CD4-positive, CD25-positive, alpha-beta regulatory T cell (primary cell): ENCODE measurements around the gene MAPT. TPM values are rescaled to one million over a fixed set of nuclear protein-coding genes. Genes with fewer than 3 reads are reported as not detected.
A peak's percentile ranks its signal among the peaks of the same experiment; 100 is the strongest.

Source experiments
- ATAC-seq, 2 donors: fragments of 150-1000 bp; cut with Tn5 transposase; one replicate each; pipeline ENCODE4 v1.10.0; 2021; ENCODE audit warnings: low read depth in 2 of 2, moderate number of reproducible peaks in 2 of 2, moderate library complexity in 1 of 2
- DNase-seq, 3 donors: peaks; one replicate each; pipeline versions ENCODE4 v3.0.0 to v3.0.0-alpha.2; 2012 to 2022; ENCODE audit warnings: mixed read lengths in 1 of 3
- H3K27ac ChIP-seq: one replicate; pipeline ENCODE4 v1.7.0; 2013; ENCODE audit warnings: mild to moderate bottlenecking, low read length; ENCODE audit not compliant: insufficient read depth, poor library complexity, severe bottlenecking
- H3K27me3 ChIP-seq: one replicate; pipeline ENCODE4 v1.7.0; 2013; ENCODE audit warnings: low read length; ENCODE audit not compliant: control insufficient read depth, insufficient read depth
- H3K36me3 ChIP-seq: one replicate; pipeline ENCODE4 v1.7.0; 2013; ENCODE audit warnings: mild to moderate bottlenecking, low read length, moderate library complexity; ENCODE audit not compliant: control insufficient read depth, insufficient read depth
- H3K4me1 ChIP-seq: 2 replicates; pipeline ENCODE4 v1.7.0; 2013; ENCODE audit warnings: mild to moderate bottlenecking, low read length; ENCODE audit not compliant: insufficient read depth, control insufficient read depth, poor library complexity, severe bottlenecking
- H3K4me3 ChIP-seq: one replicate; pipeline ENCODE4 v1.7.0; 2013; ENCODE audit warnings: low read depth, mild to moderate bottlenecking, low read length, moderate library complexity
- H3K9me3 ChIP-seq, 2 experiments: 1 replicate in 1 of 2; 2 replicates in 1 of 2; pipeline ENCODE4 v1.7.0; 2013; ENCODE audit warnings: low read length in 2 of 2, mild to moderate bottlenecking in 1 of 2, moderate library complexity in 1 of 2; ENCODE audit not compliant: control insufficient read depth in 2 of 2
- H3K27ac Mint-ChIP-seq, 3 donors: one replicate each; pipeline ENCODE4 v1.8.0; 2020 to 2022; ENCODE audit warnings: mild to moderate bottlenecking in 3 of 3, mixed read lengths in 3 of 3, moderate library complexity in 2 of 3
- H3K27me3 Mint-ChIP-seq: one replicate; pipeline ENCODE4 v1.8.0; 2022; ENCODE audit warnings: mild to moderate bottlenecking, mixed read lengths
- H3K36me3 Mint-ChIP-seq: one replicate; pipeline ENCODE4 v1.8.0; 2020; ENCODE audit warnings: mixed read lengths
- H3K4me1 Mint-ChIP-seq, 4 donors: one replicate each; pipeline ENCODE4 v1.8.0; 2020 to 2022; ENCODE audit warnings: mixed read lengths in 4 of 4, mild to moderate bottlenecking in 1 of 4
- H3K4me3 Mint-ChIP-seq, 4 donors: one replicate each; pipeline ENCODE4 v1.8.0; 2020 to 2022; ENCODE audit warnings: mild to moderate bottlenecking in 4 of 4, mixed read lengths in 4 of 4, moderate library complexity in 3 of 4
- H3K9me3 Mint-ChIP-seq, 7 donors: one replicate each; pipeline ENCODE4 v1.8.0; 2020 to 2022; ENCODE audit warnings: mixed read lengths in 7 of 7, mild to moderate bottlenecking in 3 of 7, moderate library complexity in 2 of 7
- polyA plus RNA-seq, 4 donors: library from polyadenylated mRNA; unstranded; fragments of 300-500 nt; fragmentation: Illumina TruSeq; gene quantifications; one replicate each; pipeline ENCODE4 v1.2.3, GENCODE V29; 2021
- total RNA-seq: library from RNA; stranded (reverse); gene quantifications from one replicate; pipeline ENCODE4 v1.2.3, GENCODE V29; 2022

MAPT gene
- total and polyA plus RNA-seq, 5 donors from 2014 or later, result 0.05 to 0.69 (median 0.16) TPM; not detected in 2

DNA sequence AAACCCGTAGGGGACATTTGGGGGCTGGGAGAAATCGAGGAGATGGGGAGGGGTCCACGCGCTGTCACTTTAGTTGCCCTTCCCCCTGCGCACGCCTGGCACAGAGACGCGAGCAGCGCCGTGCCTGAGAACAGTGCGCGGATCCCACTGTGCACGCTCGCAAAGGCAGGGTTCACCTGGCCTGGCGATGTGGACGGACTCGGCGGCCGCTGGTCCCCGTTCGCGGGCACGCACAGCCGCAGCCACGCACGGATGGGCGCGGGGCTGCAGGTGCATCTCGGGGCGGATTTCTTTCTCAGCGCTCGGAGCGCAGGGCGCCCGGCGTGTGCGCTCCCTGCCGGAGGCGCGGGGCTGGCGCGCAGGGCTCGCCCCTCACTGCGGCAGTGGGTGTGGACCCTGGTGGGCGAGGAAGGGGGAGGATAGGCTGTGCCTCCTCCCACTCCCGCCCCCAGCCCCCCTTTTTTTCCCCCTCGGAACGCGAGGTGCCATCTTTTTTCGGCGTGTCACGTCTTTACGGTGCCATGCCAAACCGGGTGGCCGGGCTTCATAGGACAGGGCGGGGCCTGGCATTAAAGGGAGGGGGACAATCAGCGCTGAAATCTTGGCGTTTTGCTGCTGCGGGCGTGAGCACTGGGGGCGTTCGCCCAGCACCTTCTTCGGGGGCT, 1.1 kb downstream of the MAPT start:
- H3K27me3 Mint-ChIP-seq, result peaks cover 54% of the 10 kb centered on the region
- H3K36me3 Mint-ChIP-seq, result no peaks in the 10 kb centered on the region
- peak overlapping the region; percentile 54 for H3K4me3 ChIP-seq
- H3K27ac Mint-ChIP-seq, result no peak overlapping the region
- no peaks in the 10 kb centered on the region for H3K36me3 ChIP-seq
- peaks cover 34% of the 10 kb centered on the region for H3K4me1 ChIP-seq
- H3K27me3 ChIP-seq, result peaks cover 31% of the 10 kb centered on the region
- peak overlapping the region; percentile 83 to 91 (median 87) for H3K4me3 Mint-ChIP-seq
- no peaks in the 10 kb centered on the region for H3K9me3 Mint-ChIP-seq
- DNase-seq (peak; percentile 3 to 29 (median 24)), ATAC-seq (no peak)
- no peaks in the 10 kb centered on the region for H3K9me3 ChIP-seq
- H3K4me1 Mint-ChIP-seq, result peaks cover 0 to 31% (median 2%) of the 10 kb centered on the region in 4 donors
- H3K27ac ChIP-seq, result no peak overlapping the region

DNA sequence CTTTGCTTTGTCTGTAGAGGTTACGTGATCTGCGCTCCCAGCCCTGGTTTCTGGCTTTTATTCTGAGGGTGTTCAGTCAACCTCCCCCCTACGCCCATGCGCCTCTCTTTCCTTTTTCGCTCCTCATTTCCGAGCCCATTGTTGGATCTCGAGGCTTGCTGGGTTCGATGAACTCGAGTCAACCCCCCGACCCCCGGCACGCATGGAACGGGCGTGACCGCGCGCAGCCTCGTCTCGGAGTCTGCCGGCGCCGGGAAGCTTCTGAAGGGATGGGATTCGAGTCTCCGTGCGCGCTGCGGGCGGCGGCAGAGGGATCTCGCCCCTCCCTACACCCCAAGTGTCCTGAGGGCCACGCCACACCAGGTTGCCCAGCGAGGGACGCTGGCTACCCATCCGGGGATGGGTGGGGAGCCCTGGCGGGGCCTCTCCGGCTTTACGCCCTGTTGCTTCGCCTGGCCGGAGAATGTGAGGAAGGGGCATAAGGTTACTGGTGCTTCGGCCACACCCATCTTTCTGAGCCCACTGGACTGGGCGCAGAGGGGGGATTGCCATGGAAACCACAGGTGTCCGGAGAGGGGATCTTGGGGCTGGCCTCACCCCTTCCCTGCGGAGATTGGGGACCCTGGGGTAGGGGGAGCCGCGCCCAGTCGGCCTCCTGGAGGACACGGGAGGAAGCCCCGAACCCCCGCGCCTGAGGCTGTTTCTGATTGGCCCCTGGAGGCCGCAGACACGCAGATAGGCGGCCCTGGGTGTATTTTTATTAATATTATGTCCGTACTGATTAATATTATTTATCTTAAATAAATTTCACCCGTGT, 1.8 kb downstream of the MAPT start:
- Mint-ChIP-seq H3K27ac (no peak overlapping the region), H3K9me3 (no peaks in the 10 kb centered on the region), H3K4me3 (peak overlapping the region; percentile 38 to 83 (median 78)), H3K4me1 (peaks cover 0 to 31% (median 2%) of the 10 kb centered on the region in 4 donors), H3K27me3 (peaks cover 58% of the 10 kb centered on the region), H3K36me3 (no peaks in the 10 kb centered on the region)
- ATAC-seq, result no peak
- no peaks in the 10 kb centered on the region for H3K9me3 ChIP-seq
- H3K27me3 ChIP-seq, result peaks cover 31% of the 10 kb centered on the region
- DNase-seq, result no peak
- H3K36me3 ChIP-seq, result no peaks in the 10 kb centered on the region
- H3K4me3 ChIP-seq, result no peak overlapping the region
- H3K27ac ChIP-seq, result no peak overlapping the region
- peaks cover 34% of the 10 kb centered on the region for H3K4me1 ChIP-seq

DNA sequence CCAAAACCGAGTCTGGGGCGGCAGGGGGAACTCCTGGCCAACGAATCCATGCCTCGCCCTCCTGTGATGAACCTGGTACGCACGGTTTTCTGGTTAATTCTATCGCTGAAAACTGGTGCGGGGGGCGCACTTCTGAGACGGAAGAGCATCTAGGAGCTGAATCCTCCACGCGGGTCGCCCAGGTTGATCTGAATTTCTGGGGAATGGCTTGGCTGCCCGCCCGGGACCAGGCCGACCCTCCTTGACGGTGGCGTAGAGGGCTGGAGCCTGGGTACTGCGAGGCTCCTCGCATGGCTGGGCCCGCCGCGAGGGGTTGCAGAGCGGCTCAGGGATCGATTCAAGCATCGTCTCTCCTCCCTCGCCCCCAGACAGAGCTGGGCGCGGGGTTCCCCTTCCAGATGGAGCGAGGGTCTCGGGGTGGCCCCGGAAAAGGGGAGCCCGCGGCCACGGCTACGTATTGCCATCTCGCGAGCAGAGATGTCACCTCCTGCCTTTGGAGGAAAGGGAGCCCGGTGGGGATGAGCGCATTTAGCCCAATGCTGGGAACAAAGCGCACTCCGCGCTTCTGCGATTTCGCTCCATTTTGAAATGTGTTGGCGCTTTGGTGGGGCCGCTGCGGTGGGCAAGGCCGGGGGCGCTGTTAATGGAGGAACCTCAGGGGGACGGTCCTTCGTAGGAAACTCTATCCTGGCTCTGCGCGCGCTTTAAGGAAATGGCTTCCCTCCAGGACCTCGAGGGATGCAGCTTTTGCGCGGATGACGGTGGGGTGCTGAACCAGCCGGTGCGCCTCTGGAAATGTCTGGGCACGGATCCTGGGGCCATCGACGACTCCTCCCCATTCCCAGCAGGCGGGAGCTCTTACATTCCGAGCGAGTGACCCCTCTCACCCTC, 2.7 kb downstream of the MAPT start:
- Mint-ChIP-seq H3K4me3 (peak overlapping the region; percentile 38 to 76 (median 57)), H3K27ac (no peak overlapping the region), H3K27me3 (peaks cover 57% of the 10 kb centered on the region), H3K4me1 (peaks cover 0 to 30% (median 2%) of the 10 kb centered on the region in 4 donors), H3K36me3 (no peaks in the 10 kb centered on the region), H3K9me3 (no peaks in the 10 kb centered on the region)
- Histone ChIP-seq H3K27me3 (peaks cover 30% of the 10 kb centered on the region), H3K36me3 (no peaks in the 10 kb centered on the region), H3K4me1 (peaks cover 34% of the 10 kb centered on the region), H3K4me3 (no peak overlapping the region), H3K27ac (no peak overlapping the region), H3K9me3 (no peaks in the 10 kb centered on the region)
- ATAC-seq (no peak), DNase-seq (no peak)

DNA sequence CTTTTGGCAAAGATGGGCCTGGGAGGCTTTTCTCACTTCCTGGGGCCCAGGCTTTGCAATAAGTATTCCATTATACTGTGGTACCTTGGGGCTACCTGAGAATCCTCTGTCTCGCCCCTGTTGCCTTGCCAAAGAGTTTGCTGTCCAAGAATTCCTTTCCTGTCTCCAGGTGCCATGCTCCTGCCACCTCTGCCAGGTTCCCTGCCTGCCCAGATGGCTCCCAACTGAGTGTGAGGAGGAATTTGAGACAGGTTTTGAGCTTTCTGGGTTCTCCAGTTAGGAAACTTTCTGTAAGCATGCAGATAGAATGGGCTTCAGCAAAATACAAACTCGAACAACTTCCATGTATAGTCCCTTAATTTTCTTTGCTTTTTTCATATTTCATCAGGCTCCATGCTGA, 5.8 kb downstream of the MAPT start:
- Histone ChIP-seq H3K36me3 (no peaks in the 10 kb centered on the region), H3K4me3 (no peak overlapping the region), H3K9me3 (no peaks in the 10 kb centered on the region), H3K27ac (no peak overlapping the region), H3K27me3 (peaks cover 32% of the 10 kb centered on the region), H3K4me1 (peaks cover 27% of the 10 kb centered on the region)
- H3K27ac Mint-ChIP-seq, result no peak overlapping the region
- no peak for ATAC-seq
- peaks cover 0 to 20% (median 2%) of the 10 kb centered on the region in 4 donors for H3K4me1 Mint-ChIP-seq
- DNase-seq, result no peak
- H3K36me3 Mint-ChIP-seq, result no peaks in the 10 kb centered on the region
- H3K27me3 Mint-ChIP-seq, result peaks cover 46% of the 10 kb centered on the region
- H3K9me3 Mint-ChIP-seq, result no peaks in the 10 kb centered on the region
- no peak overlapping the region for H3K4me3 Mint-ChIP-seq

DNA sequence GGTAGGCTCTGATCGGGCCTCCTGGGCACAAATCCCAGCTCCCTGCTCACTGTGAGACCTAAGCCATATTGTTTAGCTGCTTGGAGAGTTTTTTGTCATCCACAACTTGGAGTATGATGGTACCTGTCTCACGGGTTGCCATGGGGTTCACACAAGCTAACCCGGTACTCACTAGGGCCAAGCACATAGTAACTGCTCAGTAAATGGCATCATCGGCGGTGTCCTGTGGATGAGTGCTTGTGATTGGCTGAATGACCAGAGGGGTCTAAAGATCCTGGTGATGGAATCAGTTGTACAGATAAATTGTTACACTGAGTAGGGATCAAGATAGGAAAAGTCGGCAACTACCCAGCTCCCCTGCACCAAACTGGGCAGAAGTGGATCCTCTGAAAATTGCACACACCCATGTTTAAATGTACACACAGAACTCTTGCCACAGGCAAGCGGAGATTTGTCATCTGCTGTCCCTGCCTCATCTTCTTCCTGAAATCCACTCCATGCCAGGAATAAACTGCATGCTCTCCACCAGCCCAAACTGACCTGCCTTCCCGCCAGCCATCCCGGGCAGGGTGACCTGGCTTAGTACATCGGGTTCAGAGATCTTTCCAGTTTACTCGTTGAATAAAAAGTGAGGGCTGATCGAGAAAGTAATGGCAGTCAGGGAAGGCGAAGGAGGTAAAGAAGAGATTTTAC, 6.5 kb downstream of the MAPT start:
- ATAC-seq, result no peak
- Mint-ChIP-seq H3K4me3 (peak overlapping the region in 1 of 4 donors; percentile 32), H3K27me3 (peaks cover 44% of the 10 kb centered on the region), H3K27ac (no peak overlapping the region), H3K9me3 (no peaks in the 10 kb centered on the region), H3K4me1 (peaks cover 0 to 15% (median 2%) of the 10 kb centered on the region in 4 donors), H3K36me3 (no peaks in the 10 kb centered on the region)
- peaks cover 31% of the 10 kb centered on the region for H3K27me3 ChIP-seq
- no peaks in the 10 kb centered on the region for H3K36me3 ChIP-seq
- DNase-seq, result no peak
- H3K9me3 ChIP-seq, result no peaks in the 10 kb centered on the region
- H3K4me1 ChIP-seq, result peaks cover 20% of the 10 kb centered on the region
- H3K27ac ChIP-seq, result no peak overlapping the region
- no peak overlapping the region for H3K4me3 ChIP-seq

DNA sequence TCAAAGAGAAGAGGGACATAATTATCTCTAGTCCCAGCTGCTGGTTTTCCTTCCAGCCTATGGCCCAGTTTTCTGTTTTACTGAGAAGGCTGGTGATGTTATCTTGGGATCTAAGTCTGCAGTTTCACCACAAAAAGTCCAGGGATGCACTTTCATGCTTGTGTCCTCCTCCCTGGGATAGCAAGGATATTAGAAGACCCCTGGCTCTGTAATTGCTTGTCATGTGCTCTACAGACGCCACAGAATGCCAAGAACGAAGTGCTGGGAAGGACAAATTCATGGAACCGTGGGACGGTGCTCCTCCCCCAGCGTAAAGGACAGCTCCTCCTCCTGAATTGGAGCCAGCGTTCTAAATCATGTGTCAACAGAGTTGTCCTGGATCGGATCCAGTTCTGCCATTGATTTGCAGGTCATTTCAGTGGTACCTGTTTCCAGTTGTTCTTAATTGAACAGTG, 8.6 kb downstream of the MAPT start:
- H3K4me3 ChIP-seq, result no peak overlapping the region
- Mint-ChIP-seq H3K27ac (no peak overlapping the region), H3K4me3 (peak overlapping the region in 1 of 4 donors; percentile 34), H3K27me3 (peaks cover 44% of the 10 kb centered on the region), H3K4me1 (peaks cover 0 to 14% (median 7%) of the 10 kb centered on the region in 4 donors), H3K9me3 (no peaks in the 10 kb centered on the region), H3K36me3 (no peaks in the 10 kb centered on the region)
- H3K4me1 ChIP-seq, result peaks cover 3% of the 10 kb centered on the region
- H3K27me3 ChIP-seq, result peaks cover 24% of the 10 kb centered on the region
- no peak overlapping the region for H3K27ac ChIP-seq
- no peaks in the 10 kb centered on the region for H3K36me3 ChIP-seq
- H3K9me3 ChIP-seq, result no peaks in the 10 kb centered on the region
- ATAC-seq (no peak), DNase-seq (no peak)

DNA sequence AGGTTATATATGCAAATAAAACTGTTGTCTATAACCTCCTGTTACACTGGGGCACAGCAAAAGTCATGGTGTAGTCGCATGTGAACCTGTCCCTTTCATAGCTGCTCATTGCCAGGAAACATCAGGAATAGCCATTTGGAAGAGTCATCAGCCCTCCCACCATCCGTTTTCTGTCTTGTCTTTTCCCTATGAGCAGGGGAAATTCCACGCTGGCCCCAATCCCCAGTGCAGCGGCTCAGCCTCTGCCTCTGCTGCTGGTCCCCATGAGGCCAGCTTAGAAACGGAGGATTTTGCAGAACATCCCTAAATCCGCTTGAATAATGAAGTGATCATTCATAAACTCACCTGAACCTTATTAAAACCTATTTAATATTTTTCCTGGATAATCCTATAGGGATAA, 10.5 kb downstream of the MAPT start:
- H3K27me3 ChIP-seq, result peaks cover 7% of the 10 kb centered on the region
- DNase-seq (no peak), ATAC-seq (no peak)
- Mint-ChIP-seq H3K9me3 (no peaks in the 10 kb centered on the region), H3K4me3 (no peak overlapping the region), H3K4me1 (peaks cover 0 to 14% (median 6%) of the 10 kb centered on the region in 4 donors), H3K36me3 (no peaks in the 10 kb centered on the region), H3K27me3 (peaks cover 28% of the 10 kb centered on the region), H3K27ac (no peak overlapping the region)
- H3K4me1 ChIP-seq, result peaks cover 3% of the 10 kb centered on the region
- no peak overlapping the region for H3K4me3 ChIP-seq
- H3K36me3 ChIP-seq, result no peaks in the 10 kb centered on the region
- H3K9me3 ChIP-seq, result no peaks in the 10 kb centered on the region
- H3K27ac ChIP-seq, result no peak overlapping the region
